Stomach (tissue), 9 donors: ENCODE measurements around the gene RAI14. TPM values are rescaled to one million over a fixed set of nuclear protein-coding genes. Genes with fewer than 3 reads are reported as not detected.
"Not testable (repeated sequence)": the region's sequence is repeated elsewhere in the genome, so short reads cannot be mapped to it uniquely, and the experiment has no call there.

Experiments used
- DNase-seq, 2 donors: peaks; one replicate each; pipeline versions ENCODE4 v3.0.0 to v3.0.0-alpha.2; 2013 to 2019
- H3K27ac ChIP-seq, 5 donors: fragments of 200-600 bp in 4 of 5; sonication (generic) in 4 of 5; one replicate each; pipeline ENCODE4 v1.5.1; 2013 to 2019; ENCODE audit warnings: mild to moderate bottlenecking in 1 of 5, moderate library complexity in 1 of 5
- H3K27me3 ChIP-seq, 3 donors: fragments of 200-600 bp; sonication (generic); one replicate each; pipeline ENCODE4 v1.5.1; 2017 to 2019; ENCODE audit warnings: mixed run types in 1 of 3
- H3K36me3 ChIP-seq, 4 donors: fragments of 200-600 bp; sonication (generic); 1 replicate in 3 of 4; 2 replicates in 1 of 4; pipeline ENCODE4 v1.5.1; 2016 to 2019
- H3K4me1 ChIP-seq, 4 donors: fragments of 200-600 bp; sonication (generic); one replicate each; pipeline ENCODE4 v1.5.1; 2016 to 2019
- H3K4me3 ChIP-seq, 4 donors: fragments of 200-600 bp; sonication (generic) in 3 of 4; one replicate each; pipeline ENCODE4 v1.5.1; 2016 to 2019; ENCODE audit warnings: mild to moderate bottlenecking in 1 of 4
- H3K9me3 ChIP-seq, 4 donors: fragments of 200-600 bp; sonication (generic); one replicate each; pipeline ENCODE4 v1.5.1; 2016 to 2019
- EP300 ChIP-seq: sonication (generic); formaldehyde crosslinking; IDR thresholded peaks from one replicate; pipeline ENCODE4 v1.6.1; 2017; ENCODE audit warnings: antibody characterized with exemption
- POLR2A ChIP-seq, 4 donors: fragments of 450-650 bp; IDR thresholded peaks; one replicate each; pipeline ENCODE4 v1.6.1; 2016; ENCODE audit warnings: antibody characterized with exemption in 4 of 4, control low read depth in 2 of 4, mild to moderate bottlenecking in 1 of 4, moderate library complexity in 1 of 4
- POLR2AphosphoS5 ChIP-seq, 3 donors: sonication (generic); formaldehyde crosslinking; IDR thresholded peaks; one replicate each; pipeline ENCODE4 v1.6.1; 2016; ENCODE audit warnings: antibody characterized with exemption in 3 of 3
- WGBS, 5 donors: extraction: QIAGEN DNeasy Blood & Tissue Kit in 3 of 5; methylation state at CpG; one replicate each; pipeline versions ENCODE4 v1.1.5 to v1.1.7; 2013 to 2018; 5-methylcytosine and 5-hydroxymethylcytosine counted together
- intact Hi-C: fragments of 100-400 bp; cut with DNase I; formaldehyde crosslinking; loops from one replicate; pipeline ENCODE4 v1.15.1; 2023; ENCODE audit warnings: low total_unique reads
- polyA plus RNA-seq, 3 donors: library from polyadenylated mRNA; stranded (reverse); fragments of 200-250 nt; gene quantifications; one replicate each; pipeline ENCODE4 v1.2.3, GENCODE V29; 2013
- total RNA-seq, 5 donors: library from RNA; depleted of rRNA; stranded (reverse); fragments of >200 nt; gene quantifications; one replicate each; pipeline versions ENCODE4 v1.1.0 to v1.2.3, GENCODE V29; 2014 to 2016
- TF ChIP-seq, protein P1 (sequence below), 7 experiments: fragments of 450-650 bp in 4 of 7; fragments of 200-600 bp in 3 of 7; sonication (generic) in 3 of 7; IDR thresholded peaks; one replicate each; pipeline ENCODE4 v1.5.1; 2016 to 2019; ENCODE audit warnings: antibody characterized with exemption in 7 of 7, control low read depth in 2 of 7, mild to moderate bottlenecking in 1 of 7
- donor health status: healthy with polysubstance abuse.
- donor health status: Bipolar disorder and iron deficiency.
- donor health status: healthy.

RAI14 gene
- total and polyA plus RNA-seq, 8 donors = 5.1 to 62.4 (median 24.1) TPM

DNA sequence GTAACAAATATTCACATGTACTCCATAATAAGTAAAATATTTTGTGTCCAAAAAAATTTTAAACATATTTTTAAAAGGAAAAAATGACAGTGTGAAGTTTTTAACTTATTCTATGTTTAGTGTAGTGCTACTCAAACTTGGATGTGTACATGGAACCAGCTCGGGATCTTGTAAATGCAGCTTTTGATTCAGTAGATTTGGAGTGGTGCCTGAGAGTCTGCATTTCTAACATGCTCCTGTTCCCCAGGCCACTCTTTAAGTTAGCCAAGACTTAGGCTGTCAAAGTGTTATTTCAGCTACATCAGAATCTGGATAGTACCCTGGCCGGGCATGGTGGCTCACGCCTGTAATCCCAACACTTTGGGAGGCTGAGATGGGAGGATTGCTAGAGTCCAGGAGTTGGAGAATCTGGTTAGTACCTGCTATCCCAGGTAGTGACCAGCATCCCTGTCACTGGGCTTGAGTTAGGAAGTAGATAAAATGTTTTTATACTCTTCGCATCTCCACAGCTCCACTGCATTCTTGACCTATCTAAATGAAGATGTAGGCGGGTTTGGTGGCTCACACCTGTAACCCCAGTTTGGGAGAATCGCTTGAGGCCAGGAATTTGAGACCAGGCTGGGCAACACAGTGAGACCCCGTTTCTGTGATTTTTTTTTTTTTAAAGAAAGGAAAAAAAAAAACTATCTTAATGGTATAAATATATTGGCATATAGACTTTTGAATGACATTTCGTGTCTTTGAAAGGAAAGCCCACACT, 122.1 kb downstream of the RAI14 start:
- Histone ChIP-seq H3K4me1 (no peaks in the 10 kb centered on the region), H3K27ac (no peak overlapping the region), H3K27me3 (no peaks in the 10 kb centered on the region), H3K9me3 (peaks cover 0 to 13% (median 10%) of the 10 kb centered on the region in 4 donors), H3K4me3 (no peak overlapping the region), H3K36me3 (no peaks in the 10 kb centered on the region)
- 89 to 98% (median 92%) methylated on average over 8 of the region's 8 CpGs for WGBS, 5 donors
- DNase-seq = no peak
- TF ChIP-seq, protein P1, sequence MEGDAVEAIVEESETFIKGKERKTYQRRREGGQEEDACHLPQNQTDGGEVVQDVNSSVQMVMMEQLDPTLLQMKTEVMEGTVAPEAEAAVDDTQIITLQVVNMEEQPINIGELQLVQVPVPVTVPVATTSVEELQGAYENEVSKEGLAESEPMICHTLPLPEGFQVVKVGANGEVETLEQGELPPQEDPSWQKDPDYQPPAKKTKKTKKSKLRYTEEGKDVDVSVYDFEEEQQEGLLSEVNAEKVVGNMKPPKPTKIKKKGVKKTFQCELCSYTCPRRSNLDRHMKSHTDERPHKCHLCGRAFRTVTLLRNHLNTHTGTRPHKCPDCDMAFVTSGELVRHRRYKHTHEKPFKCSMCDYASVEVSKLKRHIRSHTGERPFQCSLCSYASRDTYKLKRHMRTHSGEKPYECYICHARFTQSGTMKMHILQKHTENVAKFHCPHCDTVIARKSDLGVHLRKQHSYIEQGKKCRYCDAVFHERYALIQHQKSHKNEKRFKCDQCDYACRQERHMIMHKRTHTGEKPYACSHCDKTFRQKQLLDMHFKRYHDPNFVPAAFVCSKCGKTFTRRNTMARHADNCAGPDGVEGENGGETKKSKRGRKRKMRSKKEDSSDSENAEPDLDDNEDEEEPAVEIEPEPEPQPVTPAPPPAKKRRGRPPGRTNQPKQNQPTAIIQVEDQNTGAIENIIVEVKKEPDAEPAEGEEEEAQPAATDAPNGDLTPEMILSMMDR (IDR thresholded peaks at IDR 0.05) = no peak
- TF ChIP-seq POLR2A (IDR thresholded peaks at IDR 0.05) = no peak
- no peak for TF ChIP-seq POLR2AphosphoS5 (IDR thresholded peaks at IDR 0.05)
- TF ChIP-seq EP300 = no peak
- intact Hi-C loops = no loop called here

DNA sequence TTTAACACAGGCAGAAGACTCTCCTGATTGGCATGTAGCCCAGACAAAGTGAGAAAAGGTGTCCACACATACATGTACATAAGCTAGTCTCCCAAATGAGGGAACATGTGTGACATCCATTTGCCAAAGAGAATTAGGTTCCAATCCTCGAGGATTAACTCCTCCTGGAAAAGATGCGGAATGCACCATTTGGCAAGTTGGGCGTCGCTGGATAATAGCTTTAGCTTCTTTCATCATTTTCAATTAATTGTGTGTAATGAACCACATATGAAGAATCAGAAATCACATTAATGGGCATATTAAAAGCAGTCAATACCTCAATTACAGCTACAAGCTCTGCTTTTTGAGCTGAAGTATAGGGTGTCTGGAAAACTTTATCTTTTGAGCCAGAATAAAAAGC, 127.8 kb downstream of the RAI14 start:
- DNase-seq, H3K27ac ChIP-seq, H3K4me1 ChIP-seq, H3K27me3 ChIP-seq, H3K36me3 ChIP-seq, H3K4me3 ChIP-seq, intact Hi-C loops: not testable (repeated sequence)
- 90 to 98% (median 94%) methylated on average over 4 of the region's 4 CpGs for WGBS, 5 donors
- peaks cover 0 to 25% (median 16%) of the 10 kb centered on the region in 4 donors for H3K9me3 ChIP-seq

DNA sequence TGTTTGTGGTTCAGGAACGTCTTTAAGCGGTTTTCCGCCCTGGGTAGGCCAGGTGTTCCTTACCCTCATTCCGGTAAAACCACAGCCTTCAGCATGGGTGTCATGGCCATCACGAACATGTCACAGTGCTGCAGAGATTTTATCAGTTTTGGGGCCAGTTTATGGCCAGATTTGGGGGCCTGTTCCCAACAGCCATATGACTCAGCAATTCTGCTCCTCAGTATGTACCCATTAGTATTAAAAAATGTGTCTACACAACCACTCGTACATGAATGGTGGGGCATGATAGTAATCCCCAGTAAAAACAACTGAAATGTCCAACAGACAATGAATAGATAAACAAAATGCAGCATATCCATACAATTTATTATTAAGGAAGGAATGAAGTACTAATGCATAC, 130.9 kb downstream of the RAI14 start:
- Histone ChIP-seq H3K36me3 (no peaks in the 10 kb centered on the region), H3K4me3 (no peak overlapping the region), H3K4me1 (peaks cover 0 to 8% (median 0%) of the 10 kb centered on the region in 4 donors), H3K9me3 (peaks cover 0 to 15% (median 7%) of the 10 kb centered on the region in 4 donors), H3K27me3 (no peaks in the 10 kb centered on the region), H3K27ac (no peak overlapping the region)
- intact Hi-C loops = no loop called here
- 86 to 98% (median 89%) methylated on average over 6 of the region's 6 CpGs for WGBS, 5 donors
- DNase-seq = no peak
- TF ChIP-seq, protein P1 (IDR thresholded peaks at IDR 0.05) = no peak
- TF ChIP-seq EP300 = no peak

DNA sequence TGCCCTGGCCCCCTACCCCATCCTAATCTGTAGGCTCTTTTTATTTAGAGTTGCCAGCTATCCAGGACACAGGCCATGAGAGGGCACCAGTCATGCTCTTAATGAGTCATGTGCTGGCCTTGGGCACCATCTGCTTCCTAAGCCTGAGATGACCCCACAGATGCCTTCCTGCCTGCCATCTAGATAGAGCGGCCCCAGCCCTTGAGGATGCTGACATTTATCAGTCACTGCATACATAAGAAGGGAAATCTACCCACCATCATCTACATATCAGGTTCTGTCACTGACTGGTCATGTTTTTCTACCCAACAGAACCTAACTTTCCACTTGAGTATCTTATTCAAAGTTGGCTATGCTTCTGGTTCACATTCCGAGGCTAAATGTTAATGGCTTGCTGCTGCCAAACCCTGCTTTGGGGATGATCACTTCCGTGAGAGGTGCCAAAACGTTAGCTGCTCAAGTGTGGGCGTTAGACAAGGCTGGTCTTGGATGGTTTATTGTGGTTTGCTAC, 132.9 kb downstream of the RAI14 start:
- DNase-seq = peak in 1 of 2 donors; percentile 27
- Histone ChIP-seq H3K9me3 (peaks cover 0 to 12% (median 6%) of the 10 kb centered on the region in 4 donors), H3K4me3 (no peak overlapping the region), H3K4me1 (peaks cover 0 to 8% (median 0%) of the 10 kb centered on the region in 4 donors), H3K27ac (peak overlapping the region in 1 of 5 donors; percentile 17), H3K36me3 (no peaks in the 10 kb centered on the region), H3K27me3 (no peaks in the 10 kb centered on the region)
- TF ChIP-seq POLR2A (IDR thresholded peaks at IDR 0.05) = no peak
- no peak for TF ChIP-seq EP300
- TF ChIP-seq POLR2AphosphoS5 (IDR thresholded peaks at IDR 0.05) = no peak
- TF ChIP-seq, protein P1 (IDR thresholded peaks at IDR 0.05) = no peak
- 48 to 74% (median 68%) methylated on average over 5 of the region's 5 CpGs for WGBS, 5 donors
- intact Hi-C loops = no loop called here

DNA sequence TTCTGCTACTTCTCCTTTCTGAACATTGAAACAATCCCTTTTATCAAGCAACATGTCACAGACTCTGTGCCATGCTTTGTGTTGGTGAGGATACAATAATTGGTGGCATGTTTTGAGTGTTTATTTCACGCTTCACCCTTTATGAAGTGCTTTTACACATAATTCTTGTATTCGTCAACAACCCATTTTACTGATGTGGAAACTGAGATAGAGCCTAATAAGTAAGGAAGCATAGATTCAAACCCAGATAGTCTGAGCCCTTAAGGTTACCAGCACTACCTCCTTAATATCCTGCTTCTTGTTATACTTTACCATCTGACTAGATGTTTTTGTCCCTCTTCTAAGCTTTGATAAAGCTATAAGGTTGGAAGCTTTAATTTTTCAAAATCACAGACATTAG, 133.5 kb downstream of the RAI14 start:
- Histone ChIP-seq H3K27ac (no peak overlapping the region), H3K4me1 (peaks cover 0 to 8% (median 0%) of the 10 kb centered on the region in 4 donors), H3K4me3 (no peak overlapping the region), H3K27me3 (no peaks in the 10 kb centered on the region), H3K36me3 (no peaks in the 10 kb centered on the region), H3K9me3 (peaks cover 0 to 12% (median 6%) of the 10 kb centered on the region in 4 donors)
- intact Hi-C loops = no loop called here
- WGBS, 5 donors = 84 to 96% (median 94%) methylated on average over 2 of the region's 2 CpGs
- TF ChIP-seq, protein P1 (IDR thresholded peaks at IDR 0.05) = no peak
- TF ChIP-seq EP300 = no peak
- TF ChIP-seq POLR2AphosphoS5 (IDR thresholded peaks at IDR 0.05) = no peak
- TF ChIP-seq POLR2A (IDR thresholded peaks at IDR 0.05) = no peak
- DNase-seq = no peak
